SU-DHL-6 (cell line): Measurements from ENCODE around the gene VWA1.

Source experiments
- EZH2phosphoT487 ChIP-seq: fragments of 200-600 bp; sonication (generic), shearing (Covaris generic); conservative IDR thresholded peaks from 2 replicates; pipeline ENCODE4 v1.6.1; 2018; ENCODE audit warnings: mild to moderate bottlenecking, antibody characterized with exemption, low read length, moderate library complexity, mixed read lengths
- TF ChIP-seq, protein P1 (sequence below): fragments of 200-600 bp; sonication (generic); IDR thresholded peaks from one replicate; pipeline ENCODE4 v1.5.1; 2017; ENCODE audit warnings: antibody characterized with exemption, mild to moderate bottlenecking, low read length, moderate library complexity; ENCODE audit not compliant: insufficient read depth, poor library complexity, severe bottlenecking

DNA sequence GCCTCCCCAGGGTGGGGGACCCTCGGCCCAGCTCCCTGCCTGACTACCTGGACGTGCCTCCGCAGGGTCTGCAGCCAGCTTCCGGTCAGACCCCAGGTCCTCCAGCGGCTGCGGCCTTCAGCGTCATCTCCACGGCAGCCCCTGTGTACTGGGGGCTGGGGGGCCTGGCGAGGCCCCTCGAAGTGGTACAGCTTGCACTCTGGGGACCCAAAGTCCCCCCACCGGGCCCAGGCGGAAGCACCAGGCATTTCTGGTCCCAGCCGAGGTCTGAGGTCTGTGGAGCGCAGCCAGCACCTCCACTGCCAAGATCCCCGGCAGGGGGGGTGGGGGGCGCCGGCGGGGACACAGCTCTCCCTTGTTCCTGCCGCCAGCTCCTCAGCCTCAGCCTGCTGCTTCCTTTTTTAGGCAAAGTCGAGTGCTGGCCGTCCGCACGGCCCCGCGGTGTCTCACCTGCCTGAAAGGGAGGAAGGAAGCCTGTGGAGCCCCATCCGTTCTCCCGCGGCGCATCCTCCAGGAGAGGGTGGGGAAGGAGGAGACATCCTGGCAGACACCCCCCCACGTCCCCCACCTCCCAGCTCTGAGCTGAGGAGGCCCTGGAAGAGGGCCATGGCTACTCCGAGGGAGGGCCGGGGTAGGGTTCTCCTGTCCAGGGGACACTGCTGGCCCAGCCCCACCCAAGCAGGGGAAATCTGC is 1.2 kb upstream of the VWA1 start:
- TF ChIP-seq, protein P1, sequence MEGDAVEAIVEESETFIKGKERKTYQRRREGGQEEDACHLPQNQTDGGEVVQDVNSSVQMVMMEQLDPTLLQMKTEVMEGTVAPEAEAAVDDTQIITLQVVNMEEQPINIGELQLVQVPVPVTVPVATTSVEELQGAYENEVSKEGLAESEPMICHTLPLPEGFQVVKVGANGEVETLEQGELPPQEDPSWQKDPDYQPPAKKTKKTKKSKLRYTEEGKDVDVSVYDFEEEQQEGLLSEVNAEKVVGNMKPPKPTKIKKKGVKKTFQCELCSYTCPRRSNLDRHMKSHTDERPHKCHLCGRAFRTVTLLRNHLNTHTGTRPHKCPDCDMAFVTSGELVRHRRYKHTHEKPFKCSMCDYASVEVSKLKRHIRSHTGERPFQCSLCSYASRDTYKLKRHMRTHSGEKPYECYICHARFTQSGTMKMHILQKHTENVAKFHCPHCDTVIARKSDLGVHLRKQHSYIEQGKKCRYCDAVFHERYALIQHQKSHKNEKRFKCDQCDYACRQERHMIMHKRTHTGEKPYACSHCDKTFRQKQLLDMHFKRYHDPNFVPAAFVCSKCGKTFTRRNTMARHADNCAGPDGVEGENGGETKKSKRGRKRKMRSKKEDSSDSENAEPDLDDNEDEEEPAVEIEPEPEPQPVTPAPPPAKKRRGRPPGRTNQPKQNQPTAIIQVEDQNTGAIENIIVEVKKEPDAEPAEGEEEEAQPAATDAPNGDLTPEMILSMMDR: no peak
- no peak for TF ChIP-seq EZH2phosphoT487
